ENCODE measurements around the gene MAP3K19. TPM values are rescaled to one million over a fixed set of nuclear protein-coding genes. Genes with fewer than 3 reads are reported as not detected.

The MAP3K19 gene
- total and polyA plus RNA-seq, 2 of the 8 experiments (the other 6 are each of a cell fraction or from before 2014, with no cell fraction given), result not detected

- TF ChIP-seq CTCF (IDR thresholded peaks at IDR 0.05; ENCODE audit: control extremely low read depth in 1 of 3, insufficient read depth in 1 of 3, low read depth in 1 of 3, low read length in 3 of 3), result no peak
- TF ChIP-seq SIN3A (conservative IDR thresholded peaks at IDR 0.05 in 1 of 2, IDR thresholded peaks at IDR 0.05 in 1 of 2; ENCODE audit: low read depth in 1 of 2, low read length in 2 of 2), result no peak
These were observed 36.9 kb downstream of the MAP3K19 start (continued) for GRCh38 chr2:135010200-135010942.

All from H1 (cell line).